Stimulated activated CD8-positive, alpha-beta memory T cell treated with anti-CD3 and anti-CD28 coated beads, Interleukin-4, amount 100 ng/mL, for 48 hours (primary cell): ENCODE data around the gene SLC22A23.

Experiments
- DNase-seq: peaks from one replicate; pipeline ENCODE4 v3.0.0-alpha.2; 2020

Gene SLC22A23

GRCh38 chr6:3280866-3281465 lies 175.9 kb downstream of the SLC22A23 start:
- DNase-seq: no peak

- DNase-seq: no peak
Observed at GRCh38 chr6:3280091-3280490, 176.8 kb downstream of the SLC22A23 start.

DNA sequence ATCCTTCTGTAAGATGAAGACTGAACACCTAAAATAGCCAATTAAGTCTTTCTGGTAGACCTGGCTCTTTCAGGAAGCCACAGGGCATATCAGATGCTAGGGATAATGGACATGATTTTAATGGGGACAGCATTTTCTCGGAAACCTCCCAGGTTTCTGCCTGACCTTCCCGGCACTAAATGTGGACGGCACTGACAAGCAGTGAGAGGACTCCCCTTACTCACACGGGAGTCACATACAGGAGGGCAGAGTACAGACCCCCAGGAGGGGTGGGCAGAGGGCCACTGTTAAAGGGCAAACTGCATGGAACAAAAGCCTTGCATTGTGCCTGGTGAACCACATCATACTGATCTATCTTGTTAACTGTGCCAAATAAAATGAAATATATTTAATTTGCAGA lies 178.2 kb downstream of the SLC22A23 start:
- no peak for DNase-seq

DNA sequence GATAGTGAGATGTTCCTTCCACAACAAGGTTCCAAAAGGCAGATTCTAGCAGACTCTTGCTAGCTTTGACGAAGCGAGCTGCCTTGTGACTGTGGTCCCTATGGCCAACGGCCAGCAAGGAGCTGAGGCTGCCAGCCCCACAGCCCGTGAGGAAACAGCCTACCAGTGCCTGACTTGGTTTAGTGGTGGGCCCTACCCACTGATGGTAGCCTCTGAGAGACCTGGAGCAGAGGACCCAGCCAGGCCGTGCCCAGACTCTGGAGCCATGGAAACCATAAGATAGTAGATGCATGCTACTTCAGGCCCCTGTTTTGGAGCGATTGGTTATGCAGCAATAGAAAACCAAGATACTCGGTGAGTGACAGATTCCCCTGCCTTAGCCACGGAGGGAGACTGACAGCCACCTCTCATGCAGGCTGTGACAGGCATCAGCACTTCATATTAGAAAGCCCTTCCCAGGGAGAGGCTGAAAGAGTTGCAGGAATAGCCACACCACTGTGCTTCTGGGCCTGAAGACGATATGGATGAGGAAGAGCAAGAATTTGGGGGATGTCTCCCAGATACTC lies 178.9 kb downstream of the SLC22A23 start:
- DNase-seq: no peak

- DNase-seq: no peak
Observed at GRCh38 chr6:3277251-3277650, 179.6 kb downstream of the SLC22A23 start.

DNA sequence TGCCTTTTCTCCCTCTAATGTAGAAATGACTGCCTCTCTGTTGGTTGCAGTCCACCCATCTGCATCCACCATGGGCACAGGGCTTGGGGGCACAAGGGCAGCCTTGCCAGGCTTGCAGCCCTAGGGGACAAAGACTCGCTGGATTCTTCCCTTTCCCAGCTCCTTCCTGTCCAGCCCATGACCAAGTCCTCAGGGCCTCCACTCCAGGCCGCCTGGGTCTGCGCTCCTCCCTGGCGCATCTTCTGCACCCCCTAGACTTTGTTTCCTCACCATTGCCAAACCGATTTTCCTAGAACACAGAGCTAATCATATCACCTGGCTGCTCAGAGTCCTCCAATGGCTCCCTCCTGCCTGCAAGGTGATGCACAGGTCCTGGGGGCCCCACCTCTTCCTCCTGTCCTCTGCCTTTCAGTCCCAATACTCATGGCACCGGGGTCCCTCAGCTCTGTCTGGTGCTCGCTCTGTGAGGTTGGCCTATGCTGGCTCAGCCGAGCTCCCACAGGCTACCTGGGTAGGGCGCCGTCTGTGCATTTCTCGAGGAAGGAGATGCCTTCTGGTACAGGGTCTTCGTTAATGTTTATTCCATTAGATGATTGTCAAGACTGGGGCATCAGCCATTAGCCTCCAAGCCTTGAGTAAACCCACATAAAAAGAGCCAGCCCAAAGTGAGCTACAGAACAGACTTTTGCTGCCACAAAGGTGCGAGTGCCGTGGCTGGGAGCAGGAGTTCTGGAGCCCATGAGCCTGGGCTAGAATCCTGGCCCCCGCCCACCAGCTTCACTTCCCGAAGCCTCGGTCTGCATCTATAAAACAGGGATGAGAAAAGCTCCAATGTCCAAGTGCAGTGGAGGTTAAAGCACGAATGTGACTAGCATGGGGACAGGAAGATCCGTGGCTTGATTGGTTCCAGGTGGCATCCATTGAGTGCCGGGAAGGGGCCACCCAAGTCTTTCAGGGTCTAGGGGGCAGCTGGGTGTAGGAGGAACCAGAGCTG lies 180.4 kb downstream of the SLC22A23 start:
- no peak for DNase-seq

- DNase-seq: no peak
Observed at GRCh38 chr6:3273707-3274521, 182.9 kb downstream of the SLC22A23 start.

DNA sequence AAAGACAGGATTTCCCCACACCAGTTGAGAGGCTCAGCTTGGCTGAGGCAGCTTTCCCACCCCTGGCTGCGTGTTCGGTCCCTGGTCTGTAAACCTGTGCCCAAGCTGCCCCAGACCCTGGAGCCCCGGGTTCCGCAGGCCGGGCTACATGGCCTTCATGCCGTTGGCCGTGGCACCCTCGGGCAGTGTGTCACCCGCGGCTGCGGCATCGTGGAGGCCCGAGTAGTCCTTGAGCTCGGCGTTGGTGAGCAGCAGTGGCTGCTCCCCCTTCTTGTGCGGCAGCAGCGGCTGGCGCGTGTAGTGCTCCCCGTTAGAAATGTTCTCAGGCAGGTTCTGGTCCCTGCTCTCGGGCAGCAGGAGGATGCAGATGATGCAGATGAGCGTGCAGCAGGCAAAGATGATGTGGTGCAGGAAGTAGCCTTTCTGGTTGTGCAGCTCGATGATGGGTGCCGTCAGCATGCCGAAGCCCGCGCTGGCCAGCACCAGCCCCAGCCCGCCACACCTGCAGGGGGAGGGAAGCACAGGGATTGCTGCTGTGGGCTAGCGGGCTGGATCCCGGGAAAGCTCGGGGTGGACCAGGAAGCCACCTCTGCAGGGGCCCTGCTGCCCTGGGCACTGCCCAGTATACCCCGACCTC lies 183.8 kb downstream of the SLC22A23 start:
- DNase-seq: no peak

- no peak for DNase-seq
Observed at GRCh38 chr6:3271756-3272155, 185.1 kb downstream of the SLC22A23 start.

DNA sequence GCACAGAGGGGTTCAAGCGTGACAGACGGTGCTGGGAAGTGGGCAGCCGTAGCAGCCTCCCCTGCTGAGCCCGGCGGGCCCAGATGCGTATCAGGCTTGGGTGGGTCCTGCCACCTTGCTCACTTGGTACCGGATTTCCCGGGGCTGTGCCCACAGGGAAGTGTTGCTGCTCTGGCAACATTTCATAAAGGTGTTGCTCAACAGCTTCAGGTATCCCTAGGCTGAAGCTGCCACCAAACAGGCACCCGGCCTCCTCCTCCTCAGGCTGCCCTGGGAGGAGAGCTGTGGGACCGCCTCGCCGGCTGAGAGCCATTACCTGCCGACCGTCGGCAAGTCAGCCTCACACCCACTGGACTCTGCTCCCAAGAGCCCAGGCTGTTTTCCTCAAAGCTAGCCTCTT lies 186.6 kb downstream of the SLC22A23 start:
- no peak for DNase-seq

GRCh38 chr6:3269281-3269975 lies 187.4 kb downstream of the SLC22A23 start:
- no peak for DNase-seq

- no peak for DNase-seq
Observed at GRCh38 chr6:3268680-3269079, 188.2 kb downstream of the SLC22A23 start.

GRCh38 chr6:3267162-3267561 lies 189.7 kb downstream of the SLC22A23 start:
- no peak for DNase-seq

- no peak for DNase-seq
Observed at GRCh38 chr6:3266170-3266569, 190.7 kb downstream of the SLC22A23 start.

GRCh38 chr6:3265671-3266070 lies 191.2 kb downstream of the SLC22A23 start:
- no peak for DNase-seq

- DNase-seq: no peak
Observed at GRCh38 chr6:3264356-3264755, 192.5 kb downstream of the SLC22A23 start.

DNA sequence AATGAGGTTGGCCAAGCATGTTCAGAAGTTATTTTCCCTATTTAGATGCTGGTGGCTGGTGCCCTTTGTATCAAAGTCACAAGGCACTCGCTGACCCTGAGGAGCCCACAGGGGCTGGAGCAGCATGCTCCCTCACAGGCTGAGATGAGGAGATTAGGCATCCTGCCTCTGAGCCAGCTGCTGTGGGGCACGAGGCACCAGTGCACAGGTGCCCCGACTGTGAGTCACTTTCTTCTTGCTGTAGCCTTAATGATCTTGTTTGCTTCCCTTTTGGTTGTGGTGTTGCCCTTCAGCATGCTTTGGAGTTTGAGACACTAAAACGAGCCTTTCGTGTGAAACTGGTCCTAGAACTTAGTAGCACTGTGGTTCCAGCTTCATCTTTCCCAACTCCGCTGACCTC lies 193.8 kb downstream of the SLC22A23 start:
- no peak for DNase-seq

DNA sequence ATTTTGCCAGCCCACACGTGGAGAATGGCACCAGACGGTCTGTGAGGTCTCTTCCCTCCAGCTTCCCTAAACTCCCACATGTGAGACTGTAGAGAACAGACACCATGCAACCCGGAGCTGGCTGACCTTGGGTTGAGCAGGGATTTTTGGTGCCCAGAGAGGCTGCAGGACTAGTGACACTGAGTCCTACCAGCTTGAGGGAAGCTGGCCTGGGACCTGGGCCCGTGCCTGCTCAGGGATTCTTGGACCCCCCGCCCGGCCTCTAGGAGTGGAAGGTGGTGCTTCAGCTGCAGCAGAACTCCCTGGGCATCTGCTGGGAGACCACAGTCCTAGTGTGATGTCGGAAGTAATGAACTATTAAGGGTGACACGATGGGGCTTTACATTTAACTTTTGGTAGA lies 194.9 kb downstream of the SLC22A23 start:
- no peak for DNase-seq

DNA sequence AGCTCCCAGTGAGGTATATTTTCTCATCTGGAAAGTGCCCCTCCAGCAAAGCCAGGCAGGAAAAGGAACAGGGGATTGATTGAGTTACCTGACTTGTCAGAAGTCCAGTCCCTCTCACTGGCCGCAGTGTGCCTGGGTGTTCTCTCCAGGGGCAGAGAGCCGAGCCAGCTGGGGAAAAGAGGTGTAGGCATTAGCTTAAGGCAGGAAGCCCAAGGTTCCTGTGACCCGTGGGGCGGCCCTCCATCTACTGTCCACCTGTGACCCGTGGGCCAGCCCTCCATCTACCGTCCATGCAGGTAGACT lies 195.4 kb downstream of the SLC22A23 start:
- no peak for DNase-seq

DNA sequence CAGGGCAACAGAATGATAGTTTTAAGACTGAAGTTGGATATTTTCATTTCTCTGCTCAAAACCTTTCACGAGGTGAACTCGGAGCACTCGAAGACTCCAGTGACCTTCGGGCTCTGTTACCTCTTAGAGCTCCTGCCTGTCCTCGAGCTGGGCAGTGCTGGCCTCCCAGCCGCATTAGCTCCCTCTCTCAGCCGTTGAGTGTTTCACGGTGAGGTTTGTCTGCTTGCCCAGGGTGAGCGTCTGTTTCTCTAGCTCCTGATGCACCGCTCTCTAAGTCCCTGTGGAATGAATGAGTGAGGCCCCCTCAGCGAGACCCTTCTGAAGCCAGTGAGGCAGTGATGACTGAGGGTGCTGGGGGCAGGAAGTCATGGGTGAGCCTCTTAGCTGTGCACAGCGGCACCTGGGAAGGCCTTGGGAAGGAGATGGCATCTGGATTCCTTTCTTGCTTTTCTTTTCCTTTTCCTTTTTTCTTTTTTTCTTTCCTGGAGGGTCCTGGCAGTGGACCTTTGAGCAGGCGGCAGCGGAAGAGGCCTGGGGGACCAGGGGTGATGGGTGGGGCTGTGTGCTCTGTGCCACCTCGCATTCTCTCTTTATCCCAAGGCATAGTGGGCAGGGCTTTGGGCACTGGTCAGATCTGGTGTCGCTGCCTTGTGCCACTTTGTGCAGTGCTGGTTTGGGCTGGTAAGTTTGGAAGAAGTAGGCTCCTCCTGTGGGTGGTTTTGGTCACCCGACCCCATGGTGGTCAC lies 195.9 kb downstream of the SLC22A23 start:
- DNase-seq: no peak

- no peak for DNase-seq
Observed at GRCh38 chr6:3260296-3260695, 196.6 kb downstream of the SLC22A23 start.
